NB4 (cell line): Measurements from ENCODE around the gene SSTR4.

Source experiments
- MYC ChIP-seq: IDR thresholded peaks from 2 replicates; pipeline ENCODE4 v1.6.1; 2011; ENCODE audit warnings: low read depth, low read length
- POLR2A ChIP-seq: IDR thresholded peaks from 2 replicates; pipeline ENCODE4 v1.6.1; 2011; ENCODE audit warnings: mild to moderate bottlenecking; ENCODE audit not compliant: insufficient read length; ENCODE audit errors: extremely low read depth
- TF ChIP-seq, protein P1 (sequence below): IDR thresholded peaks from one replicate; pipeline ENCODE4 v1.5.1; 2012; ENCODE audit warnings: low read depth, low read length
- TF ChIP-seq, protein P2 (sequence below): IDR thresholded peaks from 2 replicates; pipeline ENCODE4 v1.6.1; 2011; ENCODE audit warnings: low read depth, low read length

DNA sequence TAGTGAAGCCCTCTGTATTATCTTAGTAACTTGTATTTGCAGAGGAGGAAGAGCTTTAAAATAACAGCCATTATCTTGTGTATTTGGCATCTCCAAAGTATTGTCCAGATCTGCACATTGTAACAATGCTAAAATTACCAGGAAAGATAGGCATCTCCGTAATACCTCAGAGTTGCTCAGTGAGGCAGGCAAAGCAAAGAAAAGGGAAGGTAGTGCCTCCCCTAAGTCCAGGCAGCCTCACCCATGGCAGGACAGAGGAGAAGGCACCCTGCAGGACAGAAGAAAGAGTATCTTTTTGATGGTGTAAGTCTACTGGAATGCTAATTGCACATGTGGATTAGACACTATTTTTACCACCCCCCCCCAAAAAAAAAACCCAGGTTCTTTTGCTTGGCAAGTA is 13.6 kb upstream of the SSTR4 start:
- TF ChIP-seq, protein P1, sequence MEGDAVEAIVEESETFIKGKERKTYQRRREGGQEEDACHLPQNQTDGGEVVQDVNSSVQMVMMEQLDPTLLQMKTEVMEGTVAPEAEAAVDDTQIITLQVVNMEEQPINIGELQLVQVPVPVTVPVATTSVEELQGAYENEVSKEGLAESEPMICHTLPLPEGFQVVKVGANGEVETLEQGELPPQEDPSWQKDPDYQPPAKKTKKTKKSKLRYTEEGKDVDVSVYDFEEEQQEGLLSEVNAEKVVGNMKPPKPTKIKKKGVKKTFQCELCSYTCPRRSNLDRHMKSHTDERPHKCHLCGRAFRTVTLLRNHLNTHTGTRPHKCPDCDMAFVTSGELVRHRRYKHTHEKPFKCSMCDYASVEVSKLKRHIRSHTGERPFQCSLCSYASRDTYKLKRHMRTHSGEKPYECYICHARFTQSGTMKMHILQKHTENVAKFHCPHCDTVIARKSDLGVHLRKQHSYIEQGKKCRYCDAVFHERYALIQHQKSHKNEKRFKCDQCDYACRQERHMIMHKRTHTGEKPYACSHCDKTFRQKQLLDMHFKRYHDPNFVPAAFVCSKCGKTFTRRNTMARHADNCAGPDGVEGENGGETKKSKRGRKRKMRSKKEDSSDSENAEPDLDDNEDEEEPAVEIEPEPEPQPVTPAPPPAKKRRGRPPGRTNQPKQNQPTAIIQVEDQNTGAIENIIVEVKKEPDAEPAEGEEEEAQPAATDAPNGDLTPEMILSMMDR = no peak
- TF ChIP-seq MYC (no peak), POLR2A (no peak)
- TF ChIP-seq, protein P2, sequence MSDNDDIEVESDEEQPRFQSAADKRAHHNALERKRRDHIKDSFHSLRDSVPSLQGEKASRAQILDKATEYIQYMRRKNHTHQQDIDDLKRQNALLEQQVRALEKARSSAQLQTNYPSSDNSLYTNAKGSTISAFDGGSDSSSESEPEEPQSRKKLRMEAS = no peak
